ENCODE results near the gene FAM222A. TPM values are rescaled to one million over a fixed set of nuclear protein-coding genes. Genes with fewer than 3 reads are reported as not detected.
A peak's percentile ranks its signal among the peaks of the same experiment; 100 is the strongest.

FAM222A gene
- total and polyA plus RNA-seq, 2 of the 4 experiments (the other 2 are of a cell fraction), result under 0.01 to 0.32 TPM

GRCh38 chr12:109726511-109727038 lies 12.9 kb downstream of the FAM222A start:
- H4K5ac ChIP-seq (ENCODE audit: low read depth, low read length), result no peak overlapping the region
- H3K79me1 ChIP-seq (ENCODE audit: low read depth in 1 of 2, low read length in 2 of 2), result no peaks in the 10 kb centered on the region
- ATAC-seq (ENCODE audit: low read depth), result no peak
- BruUV-seq (replicated peaks), result no TSS peak
- H3K36me3 ChIP-seq (ENCODE audit: control insufficient read depth, insufficient read depth, low read length), result no peaks in the 10 kb centered on the region
- H3K4me2 ChIP-seq (ENCODE audit: low read depth, low read length), result no peak overlapping the region
- in situ Hi-C loops (cut with MboI; ENCODE audit: low sequenced_read_pairs), result no loop called here
- H3K9me1 ChIP-seq (ENCODE audit: insufficient read depth, low read length), result no peaks in the 10 kb centered on the region
- ChIA-PET POLR2A (ENCODE audit: unreplicated experiment) (no interaction called here), CTCF (no interaction called here)
- no peak overlapping the region for H3K56ac ChIP-seq (ENCODE audit: extremely low read depth, insufficient read depth, low read length)
- H3K9ac ChIP-seq (ENCODE audit: low read depth, low read length), result no peak overlapping the region
- H3K23ac ChIP-seq (ENCODE audit: low read depth, low read length), result no peak overlapping the region
- H3K4me3 ChIP-seq (ENCODE audit: insufficient read depth, low read depth, low read length), result no peak overlapping the region
- intact Hi-C loops (cut with micrococcal nuclease), result no loop called here
- no peaks in the 10 kb centered on the region for H3K9me3 ChIP-seq (ENCODE audit: control insufficient read depth, insufficient read depth, low read length)
- no peak overlapping the region for H2BK120ac ChIP-seq (ENCODE audit: low read depth, low read length)
- H2AK5ac ChIP-seq (ENCODE audit: low read depth, low read length), result no peak overlapping the region
- H4K8ac ChIP-seq (ENCODE audit: low read depth in 2 of 2, low read length in 2 of 2), result no peak overlapping the region
- H2AK9ac ChIP-seq (replicated peaks; ENCODE audit: low read depth, low read length, poor library complexity), result peak overlapping the region; percentile 36
- WGBS, 2 experiments (ENCODE audit: extremely low coverage in 2 of 2, insufficient read length in 1 of 2), result 90% methylated on average over 2 of the region's 12 CpGs; no CpG with 5 or more reads in 1 of the 2 experiments
- no peak overlapping the region for H3K4ac ChIP-seq (ENCODE audit: low read depth, low read length)
- no peak overlapping the region for H4K91ac ChIP-seq (ENCODE audit: insufficient read depth, low read depth, low read length)
- no peak overlapping the region for H2BK5ac ChIP-seq (ENCODE audit: low read depth, low read length, poor library complexity, severe bottlenecking)
- DNase-seq, result no peak
- H3K14ac ChIP-seq (replicated peaks; ENCODE audit: low read depth, low read length), result no peak overlapping the region
- TF ChIP-seq RFX5 (IDR thresholded peaks at IDR 0.05; ENCODE audit: low read depth, low read length) (no peak), RAD21 (IDR thresholded peaks at IDR 0.05; ENCODE audit: low read length) (no peak), ELK1 (IDR thresholded peaks at IDR 0.05; ENCODE audit: borderline replicate concordance, low read depth, low read length) (no peak), POLR2A (IDR thresholded peaks at IDR 0.05; ENCODE audit: low read depth, low read length) (no peak), MXI1 (IDR thresholded peaks at IDR 0.05; ENCODE audit: borderline replicate concordance, low read depth, low read length) (no peak), FOS (IDR thresholded peaks at IDR 0.05; ENCODE audit: low read depth, low read length) (no peak), RCOR1 (IDR thresholded peaks at IDR 0.05; ENCODE audit: insufficient replicate concordance, low read length) (no peak), NFE2L2 (IDR thresholded peaks at IDR 0.05; ENCODE audit: low read depth, low read length) (no peak), CHD1 (IDR thresholded peaks at IDR 0.05; ENCODE audit: low read depth, low read length) (no peak), BHLHE40 (IDR thresholded peaks at IDR 0.05; ENCODE audit: low read depth, low read length) (no peak), MAZ (IDR thresholded peaks at IDR 0.05; ENCODE audit: borderline replicate concordance, low read depth, low read length) (no peak), SMC3 (IDR thresholded peaks at IDR 0.05; ENCODE audit: low read depth, low read length) (no peak), CEBPB (IDR thresholded peaks at IDR 0.05; ENCODE audit: low read depth, low read length) (no peak)
- TF ChIP-seq, protein P1, sequence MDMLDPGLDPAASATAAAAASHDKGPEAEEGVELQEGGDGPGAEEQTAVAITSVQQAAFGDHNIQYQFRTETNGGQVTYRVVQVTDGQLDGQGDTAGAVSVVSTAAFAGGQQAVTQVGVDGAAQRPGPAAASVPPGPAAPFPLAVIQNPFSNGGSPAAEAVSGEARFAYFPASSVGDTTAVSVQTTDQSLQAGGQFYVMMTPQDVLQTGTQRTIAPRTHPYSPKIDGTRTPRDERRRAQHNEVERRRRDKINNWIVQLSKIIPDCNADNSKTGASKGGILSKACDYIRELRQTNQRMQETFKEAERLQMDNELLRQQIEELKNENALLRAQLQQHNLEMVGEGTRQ (IDR thresholded peaks at IDR 0.05; ENCODE audit: low read depth, low read length), result no peak
- no peak overlapping the region for H3K27ac ChIP-seq (ENCODE audit: insufficient read depth, low read length)
- no peak overlapping the region for H2BK15ac ChIP-seq (ENCODE audit: low read depth, low read length)
- H2BK20ac ChIP-seq (ENCODE audit: low read depth, low read length), result no peak overlapping the region
- peaks cover 49% of the 10 kb centered on the region for H3K27me3 ChIP-seq (ENCODE audit: control insufficient read depth, insufficient read depth, low read length)
- no peaks in the 10 kb centered on the region for H3K4me1 ChIP-seq (ENCODE audit: control insufficient read depth, insufficient read depth, low read length)
- H3K18ac ChIP-seq (ENCODE audit: low read depth, low read length), result no peak overlapping the region
- dilution Hi-C loops (cut with HindIII; ENCODE audit: low sequenced_read_pairs, unreplicated experiment), result no loop called here
- H4K20me1 ChIP-seq (ENCODE audit: insufficient read depth, low read length), result no peaks in the 10 kb centered on the region
- peak overlapping the region; percentile 17 for H2AFZ ChIP-seq (replicated peaks; ENCODE audit: low read length, poor library complexity)
